ENCODE data around the gene BBS5. TPM values are rescaled to one million over a fixed set of nuclear protein-coding genes. Genes with fewer than 3 reads are reported as not detected.
A peak's percentile ranks its signal among the peaks of the same experiment; 100 is the strongest.
"Not testable (repeated sequence)": the region's sequence is repeated elsewhere in the genome, so short reads cannot be mapped to it uniquely, and the experiment has no call there.

Gene BBS5
- total RNA-seq, 1 donor from 2014 or later: 8.4 TPM

DNA sequence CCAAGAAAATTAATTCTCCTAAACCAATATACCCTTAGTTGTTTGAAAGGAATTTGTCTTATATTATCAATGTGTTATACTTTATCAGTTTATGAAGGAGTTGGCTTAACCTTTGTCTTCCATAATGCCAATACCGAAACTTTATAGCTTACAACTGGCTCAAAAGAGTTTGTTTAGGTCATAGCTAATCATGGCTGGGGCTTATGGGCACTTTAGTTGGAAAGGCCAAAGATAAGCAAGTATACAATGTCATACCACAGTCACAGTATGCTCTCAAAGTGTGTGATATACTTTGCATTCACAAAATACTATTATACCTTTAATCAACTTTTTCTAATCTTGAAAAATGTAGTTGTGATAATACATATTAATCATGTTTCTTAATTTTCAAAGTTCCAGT is 32.5 kb downstream of the BBS5 start:
- intact Hi-C loops (cut with micrococcal nuclease): loop anchor here (10.0 kb wide), 1 partner anchor 413 kb away; no protein-coding TSS in a partner anchor
- H3K4me1 ChIP-seq: peaks cover 30% of the 10 kb centered on the region
- H3K27me3 ChIP-seq (ENCODE audit: low read depth): no peaks in the 10 kb centered on the region
- DNase-seq: no peak
- no peaks in the 10 kb centered on the region for H3K9me3 ChIP-seq (replicated peaks)
- peak overlapping the region; percentile 67 for H3K27ac ChIP-seq (replicated peaks)
- no peaks in the 10 kb centered on the region for H3K36me3 ChIP-seq
- H3K4me3 ChIP-seq: peak overlapping the region; percentile 61
- TF ChIP-seq, protein P1, sequence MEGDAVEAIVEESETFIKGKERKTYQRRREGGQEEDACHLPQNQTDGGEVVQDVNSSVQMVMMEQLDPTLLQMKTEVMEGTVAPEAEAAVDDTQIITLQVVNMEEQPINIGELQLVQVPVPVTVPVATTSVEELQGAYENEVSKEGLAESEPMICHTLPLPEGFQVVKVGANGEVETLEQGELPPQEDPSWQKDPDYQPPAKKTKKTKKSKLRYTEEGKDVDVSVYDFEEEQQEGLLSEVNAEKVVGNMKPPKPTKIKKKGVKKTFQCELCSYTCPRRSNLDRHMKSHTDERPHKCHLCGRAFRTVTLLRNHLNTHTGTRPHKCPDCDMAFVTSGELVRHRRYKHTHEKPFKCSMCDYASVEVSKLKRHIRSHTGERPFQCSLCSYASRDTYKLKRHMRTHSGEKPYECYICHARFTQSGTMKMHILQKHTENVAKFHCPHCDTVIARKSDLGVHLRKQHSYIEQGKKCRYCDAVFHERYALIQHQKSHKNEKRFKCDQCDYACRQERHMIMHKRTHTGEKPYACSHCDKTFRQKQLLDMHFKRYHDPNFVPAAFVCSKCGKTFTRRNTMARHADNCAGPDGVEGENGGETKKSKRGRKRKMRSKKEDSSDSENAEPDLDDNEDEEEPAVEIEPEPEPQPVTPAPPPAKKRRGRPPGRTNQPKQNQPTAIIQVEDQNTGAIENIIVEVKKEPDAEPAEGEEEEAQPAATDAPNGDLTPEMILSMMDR (IDR thresholded peaks at IDR 0.05; ENCODE audit: borderline replicate concordance): no peak

DNA sequence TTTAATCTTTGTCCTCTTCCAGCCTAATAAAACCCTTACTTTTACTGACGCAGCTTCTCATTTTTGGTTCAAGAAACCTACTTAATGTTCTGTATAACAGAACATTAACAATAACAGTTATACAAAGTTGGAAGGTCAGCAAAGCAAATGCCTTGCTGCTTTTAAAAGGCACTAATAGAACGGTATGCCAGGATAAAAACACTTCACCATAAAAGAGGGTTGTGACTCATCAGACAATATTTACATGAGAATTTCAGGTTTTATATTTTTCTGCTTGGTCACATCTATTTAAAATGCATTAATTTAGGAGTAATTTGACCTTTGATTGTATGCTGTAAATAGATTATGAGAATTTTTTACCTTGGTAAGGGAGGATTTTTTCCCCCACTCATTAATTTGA is 33.2 kb downstream of the BBS5 start:
- TF ChIP-seq, protein P1 (IDR thresholded peaks at IDR 0.05; ENCODE audit: borderline replicate concordance): no peak
- Histone ChIP-seq H3K27ac (replicated peaks) (peak overlapping the region; percentile 67), H3K36me3 (no peaks in the 10 kb centered on the region), H3K27me3 (ENCODE audit: low read depth) (no peaks in the 10 kb centered on the region), H3K9me3 (replicated peaks) (no peaks in the 10 kb centered on the region), H3K4me1 (peaks cover 30% of the 10 kb centered on the region), H3K4me3 (peak overlapping the region; percentile 61)
- intact Hi-C loops (cut with micrococcal nuclease): loop anchor here (10.0 kb wide), 1 partner anchor 412 kb away; no protein-coding TSS in a partner anchor
- no peak for DNase-seq

DNA sequence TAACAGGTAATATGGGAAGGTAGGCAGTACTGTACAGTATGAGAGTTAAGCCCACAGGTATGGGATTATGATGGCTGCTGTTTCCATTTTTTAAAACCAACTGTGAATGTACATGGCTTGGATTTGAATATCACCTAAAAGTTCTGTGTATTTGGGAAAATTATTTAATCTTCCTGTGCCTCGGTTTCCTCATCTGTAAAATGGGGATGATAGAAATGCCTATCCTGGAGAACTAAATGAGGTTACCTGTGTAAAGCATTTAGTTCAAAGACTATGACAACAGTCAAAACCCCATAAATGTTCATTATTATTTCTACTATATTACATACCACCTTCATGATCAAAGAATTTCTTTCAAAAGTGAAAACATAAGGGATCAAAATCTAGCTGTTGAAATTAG is 33.8 kb downstream of the BBS5 start:
- Histone ChIP-seq H3K9me3 (replicated peaks) (no peaks in the 10 kb centered on the region), H3K36me3 (peaks cover 2% of the 10 kb centered on the region), H3K27me3 (ENCODE audit: low read depth) (no peaks in the 10 kb centered on the region), H3K27ac (replicated peaks) (peak overlapping the region; percentile 67), H3K4me1 (peaks cover 30% of the 10 kb centered on the region), H3K4me3 (peak overlapping the region; percentile 61)
- no peak for DNase-seq
- intact Hi-C loops (cut with micrococcal nuclease): loop anchor here (10.0 kb wide), 1 partner anchor 412 kb away; no protein-coding TSS in a partner anchor
- TF ChIP-seq, protein P1 (IDR thresholded peaks at IDR 0.05; ENCODE audit: borderline replicate concordance): no peak

DNA sequence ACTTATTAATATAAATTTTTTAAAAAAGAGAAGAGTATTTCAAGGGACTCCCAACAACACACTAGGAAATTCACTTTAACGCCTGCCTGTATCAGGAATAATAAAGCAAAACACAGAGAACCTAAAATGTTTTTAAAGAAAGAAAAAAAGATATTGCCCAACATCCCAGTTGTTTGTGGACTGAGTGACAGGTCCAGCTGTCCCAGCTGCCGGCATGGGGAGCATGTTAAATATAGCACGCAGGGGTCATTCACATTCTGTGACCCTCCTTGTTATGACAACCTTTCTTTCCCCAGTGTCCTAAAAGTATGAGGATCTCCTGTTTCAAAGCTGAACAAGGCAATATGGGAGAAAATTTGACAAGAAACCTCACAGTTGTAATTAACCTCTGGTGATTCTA is 34.6 kb downstream of the BBS5 start:
- TF ChIP-seq, protein P1 (IDR thresholded peaks at IDR 0.05; ENCODE audit: borderline replicate concordance): no peak
- Histone ChIP-seq H3K27ac (replicated peaks) (peak overlapping the region; percentile 67), H3K4me3 (peak overlapping the region; percentile 61), H3K4me1 (peaks cover 29% of the 10 kb centered on the region), H3K36me3 (peaks cover 10% of the 10 kb centered on the region), H3K9me3 (replicated peaks) (no peaks in the 10 kb centered on the region), H3K27me3 (ENCODE audit: low read depth) (no peaks in the 10 kb centered on the region)
- DNase-seq: no peak
- intact Hi-C loops (cut with micrococcal nuclease): loop anchor here (10.0 kb wide), 1 partner anchor 411 kb away; no protein-coding TSS in a partner anchor

DNA sequence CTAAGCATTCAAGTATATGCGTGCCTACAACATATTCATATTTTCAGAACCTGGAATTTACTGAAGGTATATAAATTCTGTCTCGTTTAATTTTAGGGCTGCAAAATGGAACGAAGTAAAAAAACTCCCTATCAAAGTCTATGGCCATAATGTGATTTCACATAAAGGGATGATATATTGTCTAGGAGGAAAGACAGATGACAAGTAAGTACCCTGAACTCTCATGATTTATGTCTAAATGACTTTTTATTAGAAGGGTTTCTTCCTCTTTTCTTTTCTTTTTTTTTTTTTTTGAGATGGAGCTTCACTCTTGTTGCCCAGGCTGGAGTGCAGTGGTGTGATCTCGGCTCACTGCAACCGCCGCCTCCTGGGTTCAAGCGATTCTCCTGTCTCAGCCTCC is 35.5 kb downstream of the BBS5 start:
- H3K36me3 ChIP-seq, H3K4me3 ChIP-seq: not testable (repeated sequence)

DNA sequence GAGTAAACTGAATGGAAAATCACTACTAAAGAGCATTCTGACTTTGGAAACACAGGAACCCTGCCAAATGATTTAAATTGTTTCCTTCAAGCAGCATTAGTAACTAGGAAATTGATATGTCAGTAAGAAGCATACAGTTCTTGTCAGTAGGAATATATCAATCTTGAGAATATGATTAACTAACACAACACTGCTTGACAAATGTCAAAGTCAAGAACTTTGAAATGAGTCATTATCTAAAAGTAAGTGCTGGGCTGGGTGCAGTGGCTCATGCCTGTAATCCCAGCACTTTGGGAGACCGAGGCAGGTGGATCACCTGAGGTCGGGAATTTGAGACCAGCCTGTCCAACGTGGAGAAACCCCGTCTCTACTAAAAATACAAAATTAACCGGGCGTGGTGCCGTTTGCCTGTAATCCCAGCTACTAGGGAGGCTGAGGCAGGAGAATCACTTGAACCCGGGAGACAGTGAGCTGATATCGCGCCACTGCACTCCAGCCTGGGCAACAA is 37.2 kb downstream of the BBS5 start:
- Histone ChIP-seq H3K27ac (replicated peaks) (peak overlapping the region; percentile 4), H3K36me3 (peaks cover 18% of the 10 kb centered on the region), H3K4me1 (peaks cover 21% of the 10 kb centered on the region)
- H3K4me3 ChIP-seq; H3K27me3 ChIP-seq (ENCODE audit: low read depth); H3K9me3 ChIP-seq (replicated peaks); DNase-seq: not testable (repeated sequence)
- intact Hi-C loops (cut with micrococcal nuclease): loop anchor here (10.0 kb wide), 1 partner anchor 408 kb away; no protein-coding TSS in a partner anchor

More for the DNA sequence above, 35.5 kb downstream of the BBS5 start:
- Histone ChIP-seq H3K4me1 (peaks cover 21% of the 10 kb centered on the region), H3K27ac (replicated peaks) (peak overlapping the region; percentile 67)
- not testable (repeated sequence) for H3K27me3 ChIP-seq (ENCODE audit: low read depth); DNase-seq; H3K9me3 ChIP-seq (replicated peaks)
- intact Hi-C loops (cut with micrococcal nuclease): loop anchor here (10.0 kb wide), 1 partner anchor 410 kb away; no protein-coding TSS in a partner anchor
